Heart left ventricle (tissue), 16 donors: ENCODE results near the gene DROSHA. TPM values are rescaled to one million over a fixed set of nuclear protein-coding genes. Genes with fewer than 3 reads are reported as not detected.

Source experiments
- ATAC-seq, 4 donors: fragments of 200-7000 bp; cut with Tn5 transposase; one replicate each; pipeline ENCODE4 v1.9.1; 2020 to 2022; ENCODE audit warnings: moderate library complexity in 4 of 4, mild to moderate bottlenecking in 3 of 4, moderate number of reproducible peaks in 1 of 4
- DNase-seq, 5 donors: peaks; one replicate each; pipeline ENCODE4 v3.0.0-alpha.2; 2020
- H3K27ac ChIP-seq, 12 donors: fragments of 200-600 bp; sonication (generic) in 4 of 12; one replicate each; pipeline versions ENCODE4 v1.5.0 to v1.8.0; 2016 to 2022; ENCODE audit warnings: mild to moderate bottlenecking in 2 of 12
- H3K27me3 ChIP-seq, 9 donors: fragments of 200-600 bp; sonication (generic) in 2 of 9; one replicate each; pipeline versions ENCODE4 v1.5.1 to v1.8.0; 2016 to 2022; ENCODE audit warnings: mild to moderate bottlenecking in 3 of 9
- H3K36me3 ChIP-seq, 9 donors: fragments of 200-600 bp; sonication (generic) in 2 of 9; one replicate each; pipeline versions ENCODE4 v1.5.0 to v1.8.0; 2018 to 2022; ENCODE audit warnings: mild to moderate bottlenecking in 2 of 9
- H3K4me1 ChIP-seq, 12 donors: fragments of 200-600 bp; sonication (generic) in 4 of 12; one replicate each; pipeline versions ENCODE4 v1.5.0 to v1.8.0; 2016 to 2022; ENCODE audit warnings: mild to moderate bottlenecking in 3 of 12
- H3K4me3 ChIP-seq, 12 donors: fragments of 200-600 bp; sonication (generic) in 4 of 12; one replicate each; pipeline versions ENCODE4 v1.5.0 to v1.8.0; 2017 to 2022; ENCODE audit warnings: mild to moderate bottlenecking in 9 of 12, moderate library complexity in 4 of 12
- H3K9me3 ChIP-seq, 12 donors: fragments of 200-600 bp; sonication (generic) in 4 of 12; one replicate each; pipeline versions ENCODE4 v1.5.0 to v1.8.0; 2016 to 2022; ENCODE audit warnings: mild to moderate bottlenecking in 1 of 12
- CTCF ChIP-seq, 12 donors: fragments of 200-600 bp; sonication (generic) in 4 of 12; IDR thresholded peaks; one replicate each; pipeline versions ENCODE4 v1.5.0 to v1.8.0; 2018 to 2022; ENCODE audit warnings: antibody characterized with exemption in 12 of 12, mild to moderate bottlenecking in 5 of 12
- POLR2A ChIP-seq, 2 donors: fragments of 450-650 bp; IDR thresholded peaks; one replicate each; pipeline ENCODE4 v1.6.1; 2017; ENCODE audit warnings: antibody characterized with exemption in 2 of 2, mild to moderate bottlenecking in 2 of 2, moderate library complexity in 2 of 2
- WGBS, 4 donors: extraction: QIAGEN DNeasy Blood & Tissue Kit in 2 of 4; methylation state at CpG; one replicate each; pipeline versions ENCODE4 v1.1.5 to v1.1.7; 2013 to 2018; 5-methylcytosine and 5-hydroxymethylcytosine counted together
- intact Hi-C, 10 donors: fragments of 100-400 bp; cut with DNase I; formaldehyde crosslinking; loops; one replicate each; pipeline versions ENCODE4 v1.11.1 to v1.14.2; 2022
- polyA plus RNA-seq, 2 donors: library from polyadenylated mRNA; stranded (reverse); fragments of 200-250 nt; gene quantifications; one replicate each; pipeline ENCODE4 v1.2.3, GENCODE V29; 2013
- total RNA-seq, 9 donors: library from RNA; depleted of rRNA in 2 of 9; stranded (reverse); fragments of >200 nt in 2 of 9; fragmentation: NEBNext Ultra II Directional in 3 of 9; extraction: Animal tissue kit (Norgen Biotek cat#: 25700) in 3 of 9; gene quantifications; one replicate each; pipeline versions ENCODE4 v1.1.0 to v1.2.4, GENCODE V29; 2016 to 2023
- donor health status: ischemic (EF 13 %, LVEDD 7.1; RV severe dilation, severe dysfunction).
- donor health status: healthy with polysubstance abuse.
- donor health status: DM: no; HTN: yes; CAD: no.
- donor health status: DM: no; HTN: no; CAD: no.
- donor health status: ischemic (EF 25% LVEDD 6.9; RV normal size, moderate dysfunction).
- donor health status: ischemic (EF 25% LVEDD 5.7; RV mildly dilated, moderate dysfunction).
- donor health status: healthy.
- donor health status: DM: yes; HTN: yes; CAD: no.
- donor health status: ischemic (EF 35%, LVEDD 5.7; RV mildly dilated, moderate dysfunction).
- donor health status: nonischemic (EF 11% LVEDD 7.7; RV severe dilation, severe dysfunction).
- donor health status: DM: yes; HTN: yes; CAD: no.
- donor health status: PGD.
- donor health status: ischemic (EF 29% LVEDD 5.4; RV normal size, mild dysfunction).
- donor health status: nonischemic (EF 23%, LVEDD 6.1; RV moderate dilation, normal function).

The DROSHA gene
- total and polyA plus RNA-seq, 11 donors, result 19.3 to 55.6 (median 33.2) TPM

- intact Hi-C loops, result no loop called here
- no peak overlapping the region for H3K4me3 ChIP-seq
- 94 to 100% (median 96%) methylated on average over 2 of the region's 2 CpGs for WGBS, 4 donors
- ATAC-seq (no peak), DNase-seq (no peak)
- H3K27me3 ChIP-seq, result no peaks in the 10 kb centered on the region
- H3K36me3 ChIP-seq, result peaks cover 0 to 66% (median 44%) of the 10 kb centered on the region in 9 donors
- H3K9me3 ChIP-seq, result peaks cover 0 to 20% (median 9%) of the 10 kb centered on the region in 12 donors
- H3K4me1 ChIP-seq, result no peaks in the 10 kb centered on the region
- TF ChIP-seq CTCF (IDR thresholded peaks at IDR 0.05), result no peak
- no peak for TF ChIP-seq POLR2A (IDR thresholded peaks at IDR 0.05)
- no peak overlapping the region for H3K27ac ChIP-seq
Measured at GRCh38 chr5:31455172-31455571, 76.7 kb downstream of the DROSHA start.

GRCh38 chr5:31453522-31453921, 78.4 kb downstream of the DROSHA start:
- H3K36me3 ChIP-seq, result peaks cover 0 to 66% (median 49%) of the 10 kb centered on the region in 9 donors
- WGBS, 4 donors, result 84 to 89% (median 86%) methylated on average over 2 of the region's 2 CpGs
- no peaks in the 10 kb centered on the region for H3K4me1 ChIP-seq
- ATAC-seq (no peak), DNase-seq (no peak)
- H3K27ac ChIP-seq, result no peak overlapping the region
- H3K27me3 ChIP-seq, result no peaks in the 10 kb centered on the region
- peaks cover 0 to 20% (median 9%) of the 10 kb centered on the region in 12 donors for H3K9me3 ChIP-seq
- no peak overlapping the region for H3K4me3 ChIP-seq
- intact Hi-C loops, result no loop called here
- TF ChIP-seq CTCF (IDR thresholded peaks at IDR 0.05), result no peak
- no peak for TF ChIP-seq POLR2A (IDR thresholded peaks at IDR 0.05)

- H3K4me1 ChIP-seq, result no peaks in the 10 kb centered on the region
- no peak overlapping the region for H3K27ac ChIP-seq
- H3K4me3 ChIP-seq, result no peak overlapping the region
- H3K36me3 ChIP-seq, result peaks cover 0 to 66% (median 55%) of the 10 kb centered on the region in 9 donors
- no peaks in the 10 kb centered on the region for H3K27me3 ChIP-seq
- H3K9me3 ChIP-seq, result peaks cover 0 to 20% (median 9%) of the 10 kb centered on the region in 12 donors
- WGBS, 4 donors, result 0 to 72% (median 0%) methylated on average over 1 of the region's 1 CpG
- TF ChIP-seq POLR2A (IDR thresholded peaks at IDR 0.05), result no peak
- no peak for TF ChIP-seq CTCF (IDR thresholded peaks at IDR 0.05)
- no peak for ATAC-seq
- no peak for DNase-seq
- intact Hi-C loops, result no loop called here
Measured at GRCh38 chr5:31452314-31452713, 79.6 kb downstream of the DROSHA start.

- ATAC-seq (no peak), DNase-seq (no peak)
- intact Hi-C loops, result no loop called here
- Histone ChIP-seq H3K27me3 (no peaks in the 10 kb centered on the region), H3K4me1 (no peaks in the 10 kb centered on the region), H3K27ac (no peak overlapping the region), H3K4me3 (no peak overlapping the region), H3K36me3 (peaks cover 0 to 71% (median 58%) of the 10 kb centered on the region in 9 donors), H3K9me3 (peaks cover 0 to 2% (median 0%) of the 10 kb centered on the region in 12 donors)
- no peak for TF ChIP-seq CTCF (IDR thresholded peaks at IDR 0.05)
- no peak for TF ChIP-seq POLR2A (IDR thresholded peaks at IDR 0.05)
- WGBS, 4 donors, result 93 to 100% (median 95%) methylated on average over 1 of the region's 1 CpG
Measured at GRCh38 chr5:31449962-31450361, 81.9 kb downstream of the DROSHA start.
